Muscle of leg (tissue), 11 donors: ENCODE measurements around the gene TRMT11. TPM values are rescaled to one million over a fixed set of nuclear protein-coding genes. Genes with fewer than 3 reads are reported as not detected.
A peak's percentile ranks its signal among the peaks of the same experiment; 100 is the strongest.
"Not testable (repeated sequence)": the region's sequence is repeated elsewhere in the genome, so short reads cannot be mapped to it uniquely, and the experiment has no call there.

Experiments used
- DNase-seq: peaks from one replicate; pipeline ENCODE4 v3.0.0; 2013
- H3K27ac ChIP-seq: one replicate; pipeline ENCODE4 v1.5.1; 2013; ENCODE audit warnings: mild to moderate bottlenecking, low read length, control low read depth
- H3K27me3 ChIP-seq: one replicate; pipeline ENCODE4 v1.6.1; 2013; ENCODE audit warnings: low read length; ENCODE audit not compliant: control insufficient read depth, insufficient read depth
- H3K36me3 ChIP-seq: one replicate; pipeline ENCODE4 v1.6.1; 2013; ENCODE audit warnings: low read length; ENCODE audit not compliant: control insufficient read depth, insufficient read depth
- H3K4me1 ChIP-seq: one replicate; pipeline ENCODE4 v1.6.1; 2013; ENCODE audit warnings: low read length; ENCODE audit not compliant: control insufficient read depth, insufficient read depth
- H3K4me3 ChIP-seq: one replicate; pipeline ENCODE4 v1.5.1; 2013; ENCODE audit warnings: low read length, control low read depth
- H3K9me3 ChIP-seq: replicated peaks from 2 replicates; pipeline ENCODE4 v1.6.1; 2013; ENCODE audit warnings: low read depth, low read length; ENCODE audit not compliant: control insufficient read depth
- WGBS: methylation state at CpG from one replicate; pipeline ENCODE4 v1.1.5; 2013; ENCODE audit warnings: missing lambda C conversion rate; ENCODE audit not compliant: insufficient coverage; 5-methylcytosine and 5-hydroxymethylcytosine counted together
- polyA plus RNA-seq, 8 donors: library from polyadenylated mRNA; unstranded; fragments of 120-200 nt; gene quantifications; one replicate each; pipeline versions ENCODE4 v1.2.1 to v1.2.3, GENCODE V29; 2013; ENCODE audit warnings: inconsistent platforms in 1 of 8, low replicate concordance in 1 of 8; ENCODE audit not compliant: insufficient read length in 8 of 8, insufficient read depth in 1 of 8
- total RNA-seq: library from RNA; stranded (reverse); fragments of 120-200 nt; gene quantifications from one replicate; pipeline ENCODE4 v1.2.4, GENCODE V29; 2013

The TRMT11 gene
- total and polyA plus RNA-seq, 9 donors, result 12.4 to 21.9 (median 15.4) TPM

GRCh38 chr6:125945378-125946141 is 40.8 kb upstream of the TRMT11 start:
- H3K4me1 ChIP-seq, result no peaks in the 10 kb centered on the region
- H3K27ac ChIP-seq, result no peak overlapping the region

GRCh38 chr6:125947615-125948014 is 38.7 kb upstream of the TRMT11 start:
- DNase-seq, result no peak
- Histone ChIP-seq H3K4me1 (no peaks in the 10 kb centered on the region), H3K27me3 (no peaks in the 10 kb centered on the region), H3K9me3 (no peaks in the 10 kb centered on the region), H3K36me3 (no peaks in the 10 kb centered on the region), H3K4me3 (no peak overlapping the region), H3K27ac (no peak overlapping the region)
- WGBS, result no CpG with 5 or more reads among the region's 2 CpGs

More at GRCh38 chr6:125945378-125946141, 40.8 kb upstream of the TRMT11 start:
- no peak overlapping the region for H3K4me3 ChIP-seq
- WGBS, result 100% methylated on average over 1 of the region's 1 CpG
- H3K27me3 ChIP-seq, result no peaks in the 10 kb centered on the region
- DNase-seq, result no peak
- H3K9me3 ChIP-seq, result no peaks in the 10 kb centered on the region
- H3K36me3 ChIP-seq, result no peaks in the 10 kb centered on the region

- peak; percentile 46 for DNase-seq
- Histone ChIP-seq H3K9me3 (no peaks in the 10 kb centered on the region), H3K36me3 (no peaks in the 10 kb centered on the region), H3K4me1 (no peaks in the 10 kb centered on the region), H3K27ac (no peak overlapping the region), H3K27me3 (no peaks in the 10 kb centered on the region), H3K4me3 (no peak overlapping the region)
- WGBS, result 95% methylated on average over 3 of the region's 3 CpGs
Measured at GRCh38 chr6:125948455-125948854, 37.9 kb upstream of the TRMT11 start.

- WGBS, result no CpG with 5 or more reads among the region's 2 CpGs
Measured at GRCh38 chr6:125949069-125949468, 37.3 kb upstream of the TRMT11 start.

GRCh38 chr6:125950293-125950692 is 36.0 kb upstream of the TRMT11 start:
- no peak for DNase-seq
- no peak overlapping the region for H3K4me3 ChIP-seq
- no peaks in the 10 kb centered on the region for H3K27me3 ChIP-seq
- WGBS, result 70% methylated on average over 2 of the region's 6 CpGs
- no peaks in the 10 kb centered on the region for H3K4me1 ChIP-seq
- no peaks in the 10 kb centered on the region for H3K36me3 ChIP-seq
- H3K9me3 ChIP-seq, result no peaks in the 10 kb centered on the region
- H3K27ac ChIP-seq, result no peak overlapping the region

More at GRCh38 chr6:125949069-125949468, 37.3 kb upstream of the TRMT11 start:
- Histone ChIP-seq H3K36me3 (no peaks in the 10 kb centered on the region), H3K27me3 (no peaks in the 10 kb centered on the region), H3K9me3 (no peaks in the 10 kb centered on the region), H3K4me3 (no peak overlapping the region), H3K27ac (no peak overlapping the region), H3K4me1 (no peaks in the 10 kb centered on the region)
- DNase-seq, result no peak

- no CpG with 5 or more reads among the region's 6 CpGs for WGBS
Measured at GRCh38 chr6:125950716-125951115, 35.6 kb upstream of the TRMT11 start.

GRCh38 chr6:125951323-125951722 is 35.0 kb upstream of the TRMT11 start:
- Histone ChIP-seq H3K36me3 (no peaks in the 10 kb centered on the region), H3K4me1 (no peaks in the 10 kb centered on the region), H3K27ac (no peak overlapping the region), H3K9me3 (no peaks in the 10 kb centered on the region), H3K4me3 (no peak overlapping the region), H3K27me3 (no peaks in the 10 kb centered on the region)
- DNase-seq, result no peak
- WGBS, result 73% methylated on average over 1 of the region's 1 CpG

More at GRCh38 chr6:125950716-125951115, 35.6 kb upstream of the TRMT11 start:
- not testable (repeated sequence) for H3K27me3 ChIP-seq, H3K4me1 ChIP-seq, H3K36me3 ChIP-seq, H3K9me3 ChIP-seq, H3K4me3 ChIP-seq, H3K27ac ChIP-seq, DNase-seq

GRCh38 chr6:125952764-125953501 is 33.4 kb upstream of the TRMT11 start:
- Histone ChIP-seq H3K9me3 (no peaks in the 10 kb centered on the region), H3K4me1 (peaks cover 2% of the 10 kb centered on the region)
- 61% methylated on average over 3 of the region's 7 CpGs for WGBS

GRCh38 chr6:125953502-125953875 is 32.9 kb upstream of the TRMT11 start:
- no peaks in the 10 kb centered on the region for H3K27me3 ChIP-seq
- 77% methylated on average over 11 of the region's 11 CpGs for WGBS
- H3K36me3 ChIP-seq, result no peaks in the 10 kb centered on the region
- no peaks in the 10 kb centered on the region for H3K9me3 ChIP-seq
- H3K4me3 ChIP-seq, result no peak overlapping the region
- H3K4me1 ChIP-seq, result peaks cover 4% of the 10 kb centered on the region
- no peak for DNase-seq
- no peak overlapping the region for H3K27ac ChIP-seq

More at GRCh38 chr6:125952764-125953501, 33.4 kb upstream of the TRMT11 start:
- no peak for DNase-seq
- Histone ChIP-seq H3K27ac (no peak overlapping the region), H3K27me3 (no peaks in the 10 kb centered on the region), H3K36me3 (no peaks in the 10 kb centered on the region), H3K4me3 (no peak overlapping the region)

GRCh38 chr6:125954735-125955339 is 31.5 kb upstream of the TRMT11 start:
- Histone ChIP-seq H3K9me3 (no peaks in the 10 kb centered on the region), H3K27ac (no peak overlapping the region), H3K4me1 (peaks cover 4% of the 10 kb centered on the region), H3K4me3 (no peak overlapping the region), H3K27me3 (no peaks in the 10 kb centered on the region), H3K36me3 (no peaks in the 10 kb centered on the region)
- WGBS, result 60% methylated on average over 2 of the region's 5 CpGs
- no peak for DNase-seq
